ENCODE data around the gene ERC2. TPM values are rescaled to one million over a fixed set of nuclear protein-coding genes. Genes with fewer than 3 reads are reported as not detected.

The ERC2 gene
- polyA plus RNA-seq, 1 experiment, result 0.07 TPM

DNA sequence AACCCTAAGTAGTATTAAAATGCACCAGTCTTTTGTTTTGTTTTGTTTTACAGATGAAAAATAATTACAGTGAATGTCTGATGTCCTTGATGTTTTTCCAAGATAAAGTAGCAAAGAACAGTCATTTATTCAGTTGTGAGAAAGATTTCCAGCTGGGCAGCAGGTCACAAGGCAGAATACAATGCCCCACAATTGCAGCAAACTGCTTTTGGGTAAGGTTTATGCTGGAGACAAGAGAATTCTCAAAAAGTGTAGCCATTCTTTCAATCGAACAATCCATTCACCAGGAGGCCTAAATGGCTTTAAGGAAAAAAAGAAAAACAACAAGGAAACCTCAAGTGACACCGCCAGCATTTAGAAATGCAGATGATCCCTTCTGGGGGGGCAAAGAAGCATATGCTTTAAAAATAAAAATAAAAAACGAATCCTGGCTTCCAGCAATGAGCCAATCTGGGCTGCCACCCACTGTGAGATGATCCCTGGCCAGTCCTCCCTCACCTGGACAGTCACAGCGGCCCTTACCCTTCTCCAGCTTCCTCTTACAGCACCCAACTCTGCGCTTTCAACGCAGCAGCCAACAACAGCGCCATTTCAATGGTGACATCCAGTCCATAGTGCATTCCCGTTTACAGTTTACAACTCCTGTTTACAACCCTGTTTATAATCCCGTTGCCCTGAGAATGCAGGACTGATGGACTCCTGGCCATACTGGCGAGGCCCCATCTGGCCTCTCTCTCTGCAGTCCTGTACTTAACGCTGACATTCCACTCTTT is 955.5 kb downstream of the ERC2 start:
- no peaks in the 10 kb centered on the region for H3K9me3 ChIP-seq (ENCODE audit: control insufficient read depth, insufficient read depth, low read length)
- no peak overlapping the region for H3K4me3 ChIP-seq (ENCODE audit: low read depth, low read length)
- no peaks in the 10 kb centered on the region for H3K27me3 ChIP-seq (ENCODE audit: control insufficient read depth, insufficient read depth, low read length)
- ChIA-PET POLR2A (interaction anchor here (0.9 to 1.2 kb wide), 2 partner anchors 52 to 343 kb away, joined by 3 to 4 read pairs; no protein-coding TSS in a partner anchor), CTCF (no interaction called here)
- DNase-seq (ENCODE audit: low read depth, low spot score), result no peak
- H3K27ac ChIP-seq (ENCODE audit: low read depth, low read length), result no peak overlapping the region
- TF ChIP-seq, protein P1, sequence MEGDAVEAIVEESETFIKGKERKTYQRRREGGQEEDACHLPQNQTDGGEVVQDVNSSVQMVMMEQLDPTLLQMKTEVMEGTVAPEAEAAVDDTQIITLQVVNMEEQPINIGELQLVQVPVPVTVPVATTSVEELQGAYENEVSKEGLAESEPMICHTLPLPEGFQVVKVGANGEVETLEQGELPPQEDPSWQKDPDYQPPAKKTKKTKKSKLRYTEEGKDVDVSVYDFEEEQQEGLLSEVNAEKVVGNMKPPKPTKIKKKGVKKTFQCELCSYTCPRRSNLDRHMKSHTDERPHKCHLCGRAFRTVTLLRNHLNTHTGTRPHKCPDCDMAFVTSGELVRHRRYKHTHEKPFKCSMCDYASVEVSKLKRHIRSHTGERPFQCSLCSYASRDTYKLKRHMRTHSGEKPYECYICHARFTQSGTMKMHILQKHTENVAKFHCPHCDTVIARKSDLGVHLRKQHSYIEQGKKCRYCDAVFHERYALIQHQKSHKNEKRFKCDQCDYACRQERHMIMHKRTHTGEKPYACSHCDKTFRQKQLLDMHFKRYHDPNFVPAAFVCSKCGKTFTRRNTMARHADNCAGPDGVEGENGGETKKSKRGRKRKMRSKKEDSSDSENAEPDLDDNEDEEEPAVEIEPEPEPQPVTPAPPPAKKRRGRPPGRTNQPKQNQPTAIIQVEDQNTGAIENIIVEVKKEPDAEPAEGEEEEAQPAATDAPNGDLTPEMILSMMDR (IDR thresholded peaks at IDR 0.05; ENCODE audit: low read depth, low read length), result no peak

DNA sequence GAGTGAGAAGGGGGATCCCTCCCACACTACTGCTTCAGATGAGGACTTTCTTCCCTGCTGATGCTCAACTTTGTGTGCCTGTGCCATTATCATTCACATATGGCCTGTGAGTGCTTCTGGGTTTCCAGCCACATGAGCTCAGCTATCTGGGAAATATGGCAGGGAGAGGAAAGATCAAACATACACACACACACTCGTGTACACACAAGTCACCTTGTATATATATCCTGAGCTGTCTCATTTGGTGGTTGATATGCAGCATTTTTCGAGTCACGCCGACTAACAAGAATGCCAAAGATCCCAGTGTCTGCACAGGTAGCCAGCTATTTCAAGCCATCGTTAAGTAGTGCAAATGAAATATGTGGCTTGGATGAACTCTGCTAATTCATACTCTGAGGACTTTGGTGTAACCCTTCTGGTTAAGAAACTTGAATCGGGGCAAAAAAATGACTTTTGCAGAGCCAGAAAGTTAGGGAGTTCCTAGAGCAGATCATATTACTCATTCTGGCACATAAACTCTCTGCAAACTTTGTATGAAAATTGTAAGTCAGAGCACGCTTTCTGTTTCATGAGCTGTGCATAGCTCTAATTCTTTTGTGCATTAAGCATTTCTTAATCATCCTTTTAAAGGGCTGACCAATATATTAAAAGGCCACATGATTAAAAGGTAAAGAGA is 956.2 kb downstream of the ERC2 start:
- H3K4me3 ChIP-seq (ENCODE audit: low read depth, low read length), result peak overlapping the region; percentile 33
- peak overlapping the region; percentile 59 for H3K27ac ChIP-seq (ENCODE audit: low read depth, low read length)
- H3K9me3 ChIP-seq (ENCODE audit: control insufficient read depth, insufficient read depth, low read length), result no peaks in the 10 kb centered on the region
- TF ChIP-seq, protein P1 (IDR thresholded peaks at IDR 0.05; ENCODE audit: low read depth, low read length), result no peak
- ChIA-PET POLR2A (interaction anchor here (0.9 to 1.2 kb wide), 2 partner anchors 52 to 343 kb away, joined by 3 to 4 read pairs; no protein-coding TSS in a partner anchor), CTCF (no interaction called here)
- peak; percentile 51 for DNase-seq (ENCODE audit: low read depth, low spot score)
- H3K27me3 ChIP-seq (ENCODE audit: control insufficient read depth, insufficient read depth, low read length), result peaks cover 3% of the 10 kb centered on the region

DNA sequence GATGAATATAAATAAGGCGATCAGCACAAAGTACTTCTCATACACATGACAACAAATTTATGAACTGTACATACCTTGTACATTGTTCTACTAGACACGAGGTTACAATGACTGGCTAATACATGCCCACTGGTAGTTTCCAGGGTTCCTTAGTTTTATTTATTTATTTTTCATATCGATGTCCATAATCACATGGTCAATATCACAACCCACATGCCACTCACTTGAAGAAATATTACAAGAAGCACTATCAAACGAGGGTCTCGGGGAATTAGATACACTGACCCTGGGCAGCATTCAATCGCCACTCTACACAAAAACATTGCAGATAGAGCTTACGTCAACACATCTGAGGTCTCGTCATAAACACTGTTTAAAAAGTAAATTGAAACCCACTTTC is 959.9 kb downstream of the ERC2 start:
- Histone ChIP-seq H3K27me3 (ENCODE audit: control insufficient read depth, insufficient read depth, low read length) (peaks cover 3% of the 10 kb centered on the region), H3K9me3 (ENCODE audit: control insufficient read depth, insufficient read depth, low read length) (no peaks in the 10 kb centered on the region), H3K27ac (ENCODE audit: low read depth, low read length) (no peak overlapping the region), H3K4me3 (ENCODE audit: low read depth, low read length) (no peak overlapping the region)
- no peak for DNase-seq (ENCODE audit: low read depth, low spot score)
- ChIA-PET CTCF (no interaction called here), POLR2A (no interaction called here)
- TF ChIP-seq, protein P1 (IDR thresholded peaks at IDR 0.05; ENCODE audit: low read depth, low read length), result no peak

DNA sequence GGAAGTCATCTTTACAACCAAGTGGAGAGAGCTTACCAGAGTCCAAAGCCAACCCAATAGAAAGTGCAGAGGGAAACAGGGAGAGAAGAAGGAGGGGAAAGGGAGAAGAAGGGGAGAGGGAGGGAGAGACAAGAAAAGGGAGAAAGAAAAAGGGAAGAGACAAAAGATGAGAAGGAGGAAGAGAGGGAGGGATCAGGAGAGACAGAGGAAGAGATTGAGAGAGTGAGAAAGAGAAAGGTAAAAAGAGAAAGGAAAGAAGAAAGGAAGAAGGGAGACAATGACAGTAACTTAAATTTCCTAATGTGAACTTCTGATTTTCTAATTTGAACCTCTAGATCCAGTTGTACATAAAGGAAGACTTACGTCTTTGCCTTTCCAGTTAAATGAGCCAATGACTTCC is 960.5 kb downstream of the ERC2 start:
- Histone ChIP-seq H3K27me3 (ENCODE audit: control insufficient read depth, insufficient read depth, low read length) (peaks cover 3% of the 10 kb centered on the region), H3K4me3 (ENCODE audit: low read depth, low read length) (no peak overlapping the region), H3K9me3 (ENCODE audit: control insufficient read depth, insufficient read depth, low read length) (no peaks in the 10 kb centered on the region), H3K27ac (ENCODE audit: low read depth, low read length) (no peak overlapping the region)
- TF ChIP-seq, protein P1 (IDR thresholded peaks at IDR 0.05; ENCODE audit: low read depth, low read length), result no peak
- ChIA-PET POLR2A (no interaction called here), CTCF (no interaction called here)
- no peak for DNase-seq (ENCODE audit: low read depth, low spot score)

DNA sequence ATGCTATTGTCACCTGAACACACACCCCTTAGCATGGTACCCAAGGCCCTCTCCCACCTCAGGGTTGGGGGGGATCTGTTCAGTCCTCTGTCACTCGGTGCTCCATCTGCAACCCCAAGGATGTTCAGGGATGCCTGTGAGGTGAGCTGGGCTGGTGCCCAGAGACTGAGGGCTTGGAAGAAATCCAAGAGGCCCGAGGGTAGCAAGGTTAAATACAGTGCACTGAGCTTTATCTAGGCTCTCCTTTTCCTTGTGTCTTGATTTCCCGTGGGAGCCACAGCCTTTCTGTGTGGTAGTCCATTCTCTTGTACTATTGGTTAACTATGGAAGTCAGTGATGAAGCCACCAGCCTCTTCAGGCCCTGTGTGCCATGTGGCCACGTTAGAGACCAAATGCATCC is 962.5 kb downstream of the ERC2 start:
- H3K9me3 ChIP-seq (ENCODE audit: control insufficient read depth, insufficient read depth, low read length), result no peaks in the 10 kb centered on the region
- ChIA-PET POLR2A (no interaction called here), CTCF (interaction anchor here (2.8 kb wide), 1 partner anchor 216 kb away, joined by 8 read pairs; no protein-coding TSS in a partner anchor)
- H3K27ac ChIP-seq (ENCODE audit: low read depth, low read length), result no peak overlapping the region
- no peak for DNase-seq (ENCODE audit: low read depth, low spot score)
- H3K4me3 ChIP-seq (ENCODE audit: low read depth, low read length), result no peak overlapping the region
- TF ChIP-seq, protein P1 (IDR thresholded peaks at IDR 0.05; ENCODE audit: low read depth, low read length), result no peak
- peaks cover 3% of the 10 kb centered on the region for H3K27me3 ChIP-seq (ENCODE audit: control insufficient read depth, insufficient read depth, low read length)
